ENCODE results near the gene TPCN1. TPM values are rescaled to one million over a fixed set of nuclear protein-coding genes. Genes with fewer than 3 reads are reported as not detected.

The TPCN1 gene
- polyA plus RNA-seq, 1 of the 3 experiments (the other 2 are of a cell fraction) = 15.7 TPM

- H3K9ac ChIP-seq = no peak overlapping the region
- DNase-seq = no peak
- no peak overlapping the region for H2AFZ ChIP-seq (ENCODE audit: low read depth)
- TF ChIP-seq GATA2 (CRISPR knock-in tag; IDR thresholded peaks at IDR 0.05) (no peak), MAX (IDR thresholded peaks at IDR 0.05; ENCODE audit: low read depth) (no peak)
- H3K27me3 ChIP-seq (ENCODE audit: insufficient read depth) = no peaks in the 10 kb centered on the region
- H3K27ac ChIP-seq (ENCODE audit: low read depth in 2 of 2, low read length in 1 of 2) = peak overlapping the region; percentile 30 to 81; a peak in 3 of 4 replicates
- no peak overlapping the region for H3K4me3 ChIP-seq (ENCODE audit: low read depth in 2 of 2, low read length in 1 of 2)
- no peaks in the 10 kb centered on the region for H3F3A ChIP-seq (replicated peaks; ENCODE audit: insufficient read depth)
- H3K36me3 ChIP-seq (replicated peaks in 1 of 2; ENCODE audit: control insufficient read depth in 1 of 2, insufficient read depth in 2 of 2, low read length in 1 of 2) = peaks cover 0 to 3% of the 10 kb centered on the region in 2 experiments
- POLR2A ChIA-PET = no interaction called here
- CTCF ChIA-PET = interaction anchor here (0.7 kb wide), 1 partner anchor 12 kb away, joined by 3 read pairs; no protein-coding TSS in a partner anchor
- H4K20me1 ChIP-seq (ENCODE audit: insufficient read depth) = no peaks in the 10 kb centered on the region
- no peaks in the 10 kb centered on the region for H3K9me3 ChIP-seq
- H3K79me2 ChIP-seq (ENCODE audit: insufficient read depth) = no peaks in the 10 kb centered on the region
- peak overlapping the region; percentile 16; the same call in 1 of the 2 replicates for H3K4me2 ChIP-seq
- WGBS (ENCODE audit: low lambda C conversion rate) = 92% methylated on average over 10 of the region's 10 CpGs
- H3K4me1 ChIP-seq (ENCODE audit: control insufficient read depth in 1 of 2, insufficient read depth in 2 of 2, low read depth in 1 of 2, low read length in 1 of 2) = peaks cover 5 to 22% of the 10 kb centered on the region in 2 experiments; a peak in 3 of 4 replicates
- H3K9me2 ChIP-seq = no peaks in the 10 kb centered on the region
Observed at GRCh38 chr12:113271466-113271852, 50.2 kb downstream of the TPCN1 start.

DNA sequence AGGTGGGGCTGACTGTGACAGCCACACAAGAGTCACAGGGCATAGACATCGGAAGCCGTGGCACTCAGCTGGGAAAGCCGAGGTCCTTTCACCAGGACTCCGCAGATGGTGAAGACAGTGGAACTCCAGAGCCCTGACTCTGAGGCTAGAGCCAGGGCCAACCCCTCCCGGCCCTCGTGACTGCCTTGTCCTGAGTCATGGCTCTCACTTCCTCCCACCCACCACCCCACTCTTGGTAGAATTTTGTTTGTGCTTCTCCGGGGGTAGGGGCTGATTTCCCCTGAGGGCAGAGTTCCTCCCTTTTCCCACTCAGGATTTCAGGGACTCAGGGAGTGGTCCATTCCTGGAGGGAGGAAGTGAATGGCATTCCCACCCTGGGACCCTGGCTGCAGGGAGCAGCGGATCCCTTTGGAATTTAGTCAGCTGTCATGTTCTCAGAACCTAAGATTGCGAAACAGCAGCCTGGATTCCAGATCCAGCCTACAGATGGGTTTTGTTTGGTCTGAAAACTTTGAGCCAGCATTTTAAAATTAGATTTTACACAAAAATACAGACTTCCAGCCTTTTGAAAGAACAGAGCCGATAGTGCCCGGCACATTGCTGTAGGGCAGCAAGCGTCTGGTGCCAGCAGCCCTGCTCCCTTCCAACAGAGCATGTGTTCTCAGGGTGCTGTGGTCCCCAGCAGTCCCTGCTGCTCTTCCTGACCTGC, 50.7 kb downstream of the TPCN1 start:
- peak overlapping the region; percentile 30 to 81 for H3K27ac ChIP-seq (ENCODE audit: low read depth in 2 of 2, low read length in 1 of 2)
- no peaks in the 10 kb centered on the region for H3K9me3 ChIP-seq
- H3K36me3 ChIP-seq (replicated peaks in 1 of 2; ENCODE audit: control insufficient read depth in 1 of 2, insufficient read depth in 2 of 2, low read length in 1 of 2) = peaks cover 0 to 3% of the 10 kb centered on the region in 2 experiments
- no peaks in the 10 kb centered on the region for H4K20me1 ChIP-seq (ENCODE audit: insufficient read depth)
- DNase-seq = peak; percentile 67
- no peaks in the 10 kb centered on the region for H3K9me2 ChIP-seq
- no peak overlapping the region for H2AFZ ChIP-seq (ENCODE audit: low read depth)
- H3K27me3 ChIP-seq (ENCODE audit: insufficient read depth) = no peaks in the 10 kb centered on the region
- peak overlapping the region; percentile 16; the same call in 1 of the 2 replicates for H3K4me2 ChIP-seq
- H3K79me2 ChIP-seq (ENCODE audit: insufficient read depth) = no peaks in the 10 kb centered on the region
- ChIA-PET CTCF (interaction anchor here (0.7 kb wide), 1 partner anchor 12 kb away, joined by 3 read pairs; no protein-coding TSS in a partner anchor), POLR2A (no interaction called here)
- no peaks in the 10 kb centered on the region for H3F3A ChIP-seq (replicated peaks; ENCODE audit: insufficient read depth)
- H3K4me1 ChIP-seq (ENCODE audit: control insufficient read depth in 1 of 2, insufficient read depth in 2 of 2, low read depth in 1 of 2, low read length in 1 of 2) = peaks cover 5 to 22% of the 10 kb centered on the region in 2 experiments; a peak in 3 of 4 replicates
- H3K9ac ChIP-seq = no peak overlapping the region
- H3K4me3 ChIP-seq (ENCODE audit: low read depth in 2 of 2, low read length in 1 of 2) = no peak overlapping the region
- WGBS (ENCODE audit: low lambda C conversion rate) = 47% methylated on average over 12 of the region's 12 CpGs
- TF ChIP-seq TCF12 (IDR thresholded peaks at IDR 0.05) (0 out of 2 replicates have a peak, but pooled peaks have one; percentile 27), RFX5 (IDR thresholded peaks at IDR 0.05; ENCODE audit: low read length) (no peak), FOSL2 (IDR thresholded peaks at IDR 0.05; ENCODE audit: borderline replicate concordance, low read depth) (0 out of 2 replicates have a peak, but pooled peaks have one; percentile 5), FOXJ3 (CRISPR knock-in tag; IDR thresholded peaks at IDR 0.05) (no peak), FOXM1 (IDR thresholded peaks at IDR 0.05; ENCODE audit: low read depth) (no peak), RAD21 (IDR thresholded peaks at IDR 0.05; ENCODE audit: low read length) (no peak), TEAD4 (IDR thresholded peaks at IDR 0.05; ENCODE audit: borderline replicate concordance, insufficient read depth) (no peak), POLR2AphosphoS5 (IDR thresholded peaks at IDR 0.05; ENCODE audit: low read depth, low read length) (no peak), ZBTB33 (IDR thresholded peaks at IDR 0.05; ENCODE audit: borderline replicate concordance, low read depth) (no peak), EP300 (IDR thresholded peaks at IDR 0.05; ENCODE audit: borderline replicate concordance in 1 of 2, low read depth in 1 of 2, low read length in 1 of 2) (0 out of 4 replicates have a peak, but pooled peaks of 1 of the 2 experiments have one; percentile 29), TAF1 (IDR thresholded peaks at IDR 0.05; ENCODE audit: borderline replicate concordance, low read depth, low read length) (no peak), NFIC (IDR thresholded peaks at IDR 0.05; ENCODE audit: borderline replicate concordance) (no peak), ELF1 (IDR thresholded peaks at IDR 0.05) (no peak), MXI1 (IDR thresholded peaks at IDR 0.05; ENCODE audit: low read depth, low read length) (peak; percentile 41; the same call in 1 of the 2 replicates), GABPA (IDR thresholded peaks at IDR 0.05; ENCODE audit: low read depth) (no peak)
- TF ChIP-seq, protein P1, sequence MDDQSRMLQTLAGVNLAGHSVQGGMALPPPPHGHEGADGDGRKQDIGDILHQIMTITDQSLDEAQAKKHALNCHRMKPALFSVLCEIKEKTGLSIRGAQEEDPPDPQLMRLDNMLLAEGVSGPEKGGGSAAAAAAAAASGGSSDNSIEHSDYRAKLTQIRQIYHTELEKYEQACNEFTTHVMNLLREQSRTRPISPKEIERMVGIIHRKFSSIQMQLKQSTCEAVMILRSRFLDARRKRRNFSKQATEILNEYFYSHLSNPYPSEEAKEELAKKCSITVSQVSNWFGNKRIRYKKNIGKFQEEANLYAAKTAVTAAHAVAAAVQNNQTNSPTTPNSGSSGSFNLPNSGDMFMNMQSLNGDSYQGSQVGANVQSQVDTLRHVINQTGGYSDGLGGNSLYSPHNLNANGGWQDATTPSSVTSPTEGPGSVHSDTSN (IDR thresholded peaks at IDR 0.05) = no peak
- TF ChIP-seq, protein P2, sequence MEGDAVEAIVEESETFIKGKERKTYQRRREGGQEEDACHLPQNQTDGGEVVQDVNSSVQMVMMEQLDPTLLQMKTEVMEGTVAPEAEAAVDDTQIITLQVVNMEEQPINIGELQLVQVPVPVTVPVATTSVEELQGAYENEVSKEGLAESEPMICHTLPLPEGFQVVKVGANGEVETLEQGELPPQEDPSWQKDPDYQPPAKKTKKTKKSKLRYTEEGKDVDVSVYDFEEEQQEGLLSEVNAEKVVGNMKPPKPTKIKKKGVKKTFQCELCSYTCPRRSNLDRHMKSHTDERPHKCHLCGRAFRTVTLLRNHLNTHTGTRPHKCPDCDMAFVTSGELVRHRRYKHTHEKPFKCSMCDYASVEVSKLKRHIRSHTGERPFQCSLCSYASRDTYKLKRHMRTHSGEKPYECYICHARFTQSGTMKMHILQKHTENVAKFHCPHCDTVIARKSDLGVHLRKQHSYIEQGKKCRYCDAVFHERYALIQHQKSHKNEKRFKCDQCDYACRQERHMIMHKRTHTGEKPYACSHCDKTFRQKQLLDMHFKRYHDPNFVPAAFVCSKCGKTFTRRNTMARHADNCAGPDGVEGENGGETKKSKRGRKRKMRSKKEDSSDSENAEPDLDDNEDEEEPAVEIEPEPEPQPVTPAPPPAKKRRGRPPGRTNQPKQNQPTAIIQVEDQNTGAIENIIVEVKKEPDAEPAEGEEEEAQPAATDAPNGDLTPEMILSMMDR (IDR thresholded peaks at IDR 0.05) = no peak
